ENCODE measurements around the gene ADGRA1.

The ADGRA1 gene

GRCh38 chr10:133126431-133127290 is 38.9 kb downstream of the ADGRA1 start (continued):
- TF ChIP-seq CREB5 (CRISPR knock-in tag; IDR thresholded peaks at IDR 0.05; ENCODE audit: low read depth) (no peak), ZNF70 (CRISPR knock-in tag; IDR thresholded peaks at IDR 0.05) (no peak), GLIS3 (CRISPR knock-in tag; IDR thresholded peaks at IDR 0.05) (no peak)

GRCh38 chr10:133127291-133128125 is 39.8 kb downstream of the ADGRA1 start:
- ATAC-seq = no peak
- TF ChIP-seq ZC3H10 (CRISPR knock-in tag; IDR thresholded peaks at IDR 0.05) = no peak
- TF ChIP-seq ZNF70 (CRISPR knock-in tag; IDR thresholded peaks at IDR 0.05) = no peak
- no peak for TF ChIP-seq TCF4 (CRISPR knock-in tag; IDR thresholded peaks at IDR 0.05; ENCODE audit: borderline replicate concordance)
- no peak for TF ChIP-seq POU6F1 (CRISPR knock-in tag; IDR thresholded peaks at IDR 0.05; ENCODE audit: borderline replicate concordance, low read depth)
- no peak for TF ChIP-seq OSR1 (CRISPR knock-in tag; IDR thresholded peaks at IDR 0.05)
- no peak for TF ChIP-seq ZNF8 (CRISPR knock-in tag; IDR thresholded peaks at IDR 0.05)
- TF ChIP-seq, protein P1, sequence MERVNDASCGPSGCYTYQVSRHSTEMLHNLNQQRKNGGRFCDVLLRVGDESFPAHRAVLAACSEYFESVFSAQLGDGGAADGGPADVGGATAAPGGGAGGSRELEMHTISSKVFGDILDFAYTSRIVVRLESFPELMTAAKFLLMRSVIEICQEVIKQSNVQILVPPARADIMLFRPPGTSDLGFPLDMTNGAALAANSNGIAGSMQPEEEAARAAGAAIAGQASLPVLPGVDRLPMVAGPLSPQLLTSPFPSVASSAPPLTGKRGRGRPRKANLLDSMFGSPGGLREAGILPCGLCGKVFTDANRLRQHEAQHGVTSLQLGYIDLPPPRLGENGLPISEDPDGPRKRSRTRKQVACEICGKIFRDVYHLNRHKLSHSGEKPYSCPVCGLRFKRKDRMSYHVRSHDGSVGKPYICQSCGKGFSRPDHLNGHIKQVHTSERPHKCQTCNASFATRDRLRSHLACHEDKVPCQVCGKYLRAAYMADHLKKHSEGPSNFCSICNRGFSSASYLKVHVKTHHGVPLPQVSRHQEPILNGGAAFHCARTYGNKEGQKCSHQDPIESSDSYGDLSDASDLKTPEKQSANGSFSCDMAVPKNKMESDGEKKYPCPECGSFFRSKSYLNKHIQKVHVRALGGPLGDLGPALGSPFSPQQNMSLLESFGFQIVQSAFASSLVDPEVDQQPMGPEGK (CRISPR knock-in tag; IDR thresholded peaks at IDR 0.05; ENCODE audit: borderline replicate concordance) = no peak
- TF ChIP-seq CSRNP3 (CRISPR knock-in tag; IDR thresholded peaks at IDR 0.05) = no peak
- no peak for TF ChIP-seq CSDC2 (CRISPR knock-in tag; IDR thresholded peaks at IDR 0.05)
- no peak for TF ChIP-seq GLIS3 (CRISPR knock-in tag; IDR thresholded peaks at IDR 0.05)
- no peak for TF ChIP-seq PPARA (CRISPR knock-in tag; IDR thresholded peaks at IDR 0.05; ENCODE audit: borderline replicate concordance)
- no peak for TF ChIP-seq TOX (CRISPR knock-in tag; IDR thresholded peaks at IDR 0.05; ENCODE audit: borderline replicate concordance)
- TF ChIP-seq RARB (CRISPR knock-in tag; IDR thresholded peaks at IDR 0.05) = no peak
- no peak for TF ChIP-seq ZFP30 (CRISPR knock-in tag; IDR thresholded peaks at IDR 0.05)
- no peak for TF ChIP-seq ZFP3 (CRISPR knock-in tag; IDR thresholded peaks at IDR 0.05)
- no peak for TF ChIP-seq BACH2 (CRISPR knock-in tag; IDR thresholded peaks at IDR 0.05; ENCODE audit: borderline replicate concordance)
- TF ChIP-seq ISL1 (CRISPR knock-in tag; IDR thresholded peaks at IDR 0.05) = no peak

GRCh38 chr10:133128126-133129070 is 40.7 kb downstream of the ADGRA1 start:
- no peak for ATAC-seq
- no peak for TF ChIP-seq CSDC2 (CRISPR knock-in tag; IDR thresholded peaks at IDR 0.05)
- no peak for TF ChIP-seq BACH2 (CRISPR knock-in tag; IDR thresholded peaks at IDR 0.05; ENCODE audit: borderline replicate concordance)
- no peak for TF ChIP-seq CSRNP3 (CRISPR knock-in tag; IDR thresholded peaks at IDR 0.05)
- TF ChIP-seq GLIS3 (CRISPR knock-in tag; IDR thresholded peaks at IDR 0.05) = no peak
- no peak for TF ChIP-seq ZFP30 (CRISPR knock-in tag; IDR thresholded peaks at IDR 0.05)
- TF ChIP-seq PPARA (CRISPR knock-in tag; IDR thresholded peaks at IDR 0.05; ENCODE audit: borderline replicate concordance) = no peak
- TF ChIP-seq ZNF565 (CRISPR knock-in tag; conservative IDR thresholded peaks at IDR 0.05; ENCODE audit: low read depth) = no peak
- no peak for TF ChIP-seq ZC3H10 (CRISPR knock-in tag; IDR thresholded peaks at IDR 0.05)
- no peak for TF ChIP-seq CREB5 (CRISPR knock-in tag; IDR thresholded peaks at IDR 0.05; ENCODE audit: low read depth)
- no peak for TF ChIP-seq ESRRG (CRISPR knock-in tag; IDR thresholded peaks at IDR 0.05)
- TF ChIP-seq POU6F1 (CRISPR knock-in tag; IDR thresholded peaks at IDR 0.05; ENCODE audit: borderline replicate concordance, low read depth) = no peak
- no peak for TF ChIP-seq OSR1 (CRISPR knock-in tag; IDR thresholded peaks at IDR 0.05)
- no peak for TF ChIP-seq TCF4 (CRISPR knock-in tag; IDR thresholded peaks at IDR 0.05; ENCODE audit: borderline replicate concordance)
